GM13977 (cell line): ENCODE results near the gene FOXA3.

Experiments
- DNase-seq: peaks from one replicate; pipeline ENCODE4 v3.0.0; 2012; ENCODE audit warnings: low spot score
- CTCF ChIP-seq: IDR thresholded peaks from 2 replicates; pipeline ENCODE4 v1.5.1; 2012; ENCODE audit warnings: mild to moderate bottlenecking, control low read depth; ENCODE audit not compliant: insufficient read depth; ENCODE audit errors: extremely low read depth, missing control alignments
- in situ Hi-C: fragments of 300-500 bp; cut with MboI; formaldehyde crosslinking; loops from one replicate; pipeline ENCODE4 v1.12.0; 2022; ENCODE audit warnings: low sequenced_read_pairs, low pct_unique_long_range_greater_than_20kb, mixed read lengths, inconsistent platforms; ENCODE audit not compliant: unreplicated experiment

FOXA3 gene

GRCh38 chr19:45883586-45883880 is 19.4 kb downstream of the FOXA3 start:
- in situ Hi-C loops: no loop called here
- TF ChIP-seq CTCF: no peak
- no peak for DNase-seq

DNA sequence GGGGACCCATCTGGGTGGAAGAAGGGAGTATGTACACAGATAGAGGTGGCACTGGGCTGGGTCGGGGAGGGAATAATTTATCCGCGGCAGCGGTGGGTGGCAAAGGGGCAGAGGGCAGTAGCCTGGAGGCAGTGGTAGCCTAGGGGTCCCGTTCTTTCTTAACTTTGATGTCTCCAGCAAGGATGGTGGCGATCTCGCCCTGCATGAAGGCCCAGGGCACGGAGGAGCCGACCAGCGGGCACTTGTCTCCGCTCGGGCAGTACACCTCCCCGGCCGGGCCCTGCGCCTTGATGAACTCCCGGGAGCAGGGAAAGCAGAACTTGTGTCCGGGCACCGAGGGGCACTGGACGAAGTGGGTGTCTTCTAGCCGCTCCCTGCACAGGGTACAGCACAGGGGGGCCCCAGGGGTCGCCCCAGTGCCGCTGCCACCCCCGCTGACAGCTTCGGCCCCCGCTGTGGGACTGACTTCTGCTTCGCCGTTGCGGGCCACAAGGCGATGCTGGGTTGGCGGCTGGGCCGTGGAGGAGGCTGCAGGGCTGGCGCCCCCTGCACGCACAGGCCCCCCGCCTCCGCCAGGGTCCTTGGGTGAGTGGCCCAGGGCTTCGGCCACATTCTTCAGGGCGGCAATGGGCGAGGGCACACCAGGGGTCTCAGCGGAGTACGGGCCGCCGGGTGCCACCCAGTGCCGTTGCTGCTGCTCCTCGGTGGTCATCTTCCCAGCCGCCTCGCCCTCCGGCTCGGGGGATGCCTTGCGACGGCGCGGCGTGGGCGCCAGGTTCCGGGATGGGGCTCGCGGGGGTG is 20.0 kb downstream of the FOXA3 start:
- in situ Hi-C loops: no loop called here
- DNase-seq: no peak
- no peak for TF ChIP-seq CTCF

DNA sequence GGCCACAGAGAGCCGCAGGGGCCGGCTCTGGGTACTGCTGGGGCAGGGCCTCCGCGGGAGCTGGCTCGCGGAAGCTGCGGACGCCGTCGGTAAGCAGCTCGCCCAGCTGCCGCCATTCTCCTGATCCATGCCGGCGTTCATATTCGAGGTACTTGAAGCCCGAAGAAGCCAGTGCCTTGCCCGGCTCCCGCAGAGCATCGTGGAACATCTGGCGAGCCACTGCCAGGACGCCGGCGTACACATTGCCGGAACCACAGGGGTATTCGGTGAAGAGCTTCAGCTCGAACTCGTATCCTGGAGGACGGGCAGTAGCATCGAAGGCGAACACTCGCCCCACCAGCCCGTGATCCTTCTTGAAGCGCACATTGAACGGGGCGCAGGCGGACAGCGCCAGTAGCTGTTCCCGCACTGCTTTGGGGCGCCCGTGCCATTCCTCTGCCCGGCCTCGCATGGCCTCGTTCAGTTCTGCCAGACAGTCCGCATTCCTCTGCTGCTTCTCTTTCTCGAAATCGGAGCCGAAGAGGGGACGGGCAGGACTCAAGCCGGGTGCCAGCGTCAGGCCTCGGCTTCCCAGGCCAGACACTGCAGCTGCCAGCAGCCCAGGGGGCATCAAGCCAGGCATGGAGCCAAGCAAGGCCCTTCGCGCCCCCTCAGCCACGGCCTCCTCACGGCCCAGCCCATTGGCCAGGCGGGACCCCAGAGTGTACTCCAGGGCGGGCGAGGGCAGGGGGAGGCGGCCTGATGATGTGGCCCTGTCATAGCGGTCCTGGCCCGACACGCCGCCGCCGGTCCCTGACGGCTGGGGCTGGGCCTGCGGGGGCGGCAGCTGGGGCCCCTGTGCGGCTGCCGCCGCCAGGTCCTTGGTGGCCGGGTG is 20.8 kb downstream of the FOXA3 start:
- TF ChIP-seq CTCF: no peak
- in situ Hi-C loops: no loop called here
- DNase-seq: peak; percentile 67

GRCh38 chr19:45885556-45886426 is 21.7 kb downstream of the FOXA3 start, which contains the start of gene IRF2BP1:
TSS of gene IRF2BP1 (minus strand) at chr19:45886141. CDS start at chr19:45885774, 367 bp downstream.
- TF ChIP-seq CTCF: peak; percentile 0
- in situ Hi-C loops: no loop called here
- DNase-seq: peak; percentile 93

DNA sequence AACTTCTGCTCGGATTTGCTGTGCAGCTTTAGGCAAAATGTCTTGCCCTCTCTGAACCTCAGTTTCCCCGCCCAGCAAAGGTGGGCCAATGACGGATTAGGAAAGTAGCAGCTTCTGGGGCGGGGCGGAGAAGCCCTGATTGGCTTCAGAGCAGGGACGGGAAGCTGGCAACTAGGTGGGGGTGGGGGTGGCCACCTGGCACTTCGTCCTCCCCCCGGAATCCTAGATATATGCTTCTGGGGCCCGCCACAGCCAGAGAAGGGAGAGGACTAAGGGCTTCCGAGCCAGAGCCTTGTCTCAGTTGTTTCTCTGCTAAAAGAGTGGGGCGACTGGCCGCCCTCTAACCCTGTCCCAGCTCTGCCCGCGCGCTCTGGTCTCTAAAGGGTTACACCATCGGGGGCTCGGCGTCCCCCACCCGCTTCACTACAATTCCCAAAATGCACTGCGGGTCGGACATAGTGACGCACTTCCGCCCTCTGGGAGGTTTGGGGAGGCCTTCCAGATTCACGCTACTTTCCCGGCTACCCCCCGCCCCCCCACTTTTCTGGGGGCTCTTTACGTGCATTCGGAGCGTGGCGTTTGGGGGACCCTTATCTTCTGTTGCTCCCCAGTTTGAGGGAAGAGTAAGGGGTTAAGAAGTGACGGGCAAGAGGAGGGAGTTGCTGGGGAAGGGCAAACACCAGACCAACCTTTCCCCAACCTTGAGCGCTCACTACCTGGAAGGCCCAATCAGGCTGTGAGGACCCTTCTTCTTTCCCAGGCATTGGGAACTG is 22.5 kb downstream of the FOXA3 start:
- TF ChIP-seq CTCF: no peak
- in situ Hi-C loops: no loop called here
- DNase-seq: peak; percentile 95
